Measurements from ENCODE around the gene RASAL3.
"Not testable (repeated sequence)": the region's sequence is repeated elsewhere in the genome, so short reads cannot be mapped to it uniquely, and the experiment has no call there.

The RASAL3 gene

DNA sequence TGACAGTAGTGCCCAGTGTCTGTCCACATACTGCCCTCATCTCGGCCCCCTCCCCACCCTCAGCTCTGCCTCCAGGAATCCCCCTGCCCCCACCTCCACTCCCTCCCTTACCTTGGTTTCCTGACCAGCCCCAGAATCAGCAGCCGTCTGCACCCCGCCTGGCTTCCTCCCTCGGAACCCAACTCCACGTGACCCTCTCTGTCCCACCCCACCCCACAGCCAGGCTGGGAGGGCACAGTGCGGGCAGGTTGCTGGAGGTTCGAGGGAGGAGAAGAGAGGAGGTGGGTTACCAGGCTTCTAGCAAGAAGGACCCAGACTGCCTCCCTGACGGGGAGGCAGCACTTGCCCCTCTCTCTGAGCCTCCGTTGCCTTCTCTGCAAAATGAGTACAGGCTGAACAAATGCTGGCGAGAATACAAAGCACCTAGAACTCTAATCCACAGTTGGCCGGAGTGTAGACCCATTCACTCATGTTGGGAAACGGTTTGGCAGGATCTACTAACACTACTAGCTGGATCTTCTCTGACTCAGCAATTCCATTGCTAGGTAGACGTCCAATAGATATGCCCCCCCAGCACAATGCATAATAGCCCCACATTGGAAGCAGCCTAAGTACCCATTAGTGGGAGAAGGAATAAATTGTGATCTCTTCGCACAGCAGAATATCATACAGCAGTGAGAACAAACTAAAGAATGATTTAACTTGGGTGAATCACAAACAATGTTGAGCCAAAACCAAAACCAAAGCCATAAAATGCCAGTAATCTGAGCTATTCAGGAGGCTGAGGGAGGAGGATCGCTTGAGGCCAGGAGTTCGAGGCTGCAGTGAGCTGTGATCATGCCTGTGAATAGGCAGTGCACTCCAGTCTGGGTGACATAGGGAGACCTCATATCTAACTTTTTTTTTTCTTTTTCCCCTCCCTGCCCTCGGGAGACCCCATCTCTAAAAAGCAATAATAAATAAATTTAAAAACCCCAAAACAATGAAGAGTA, at the start of gene RASAL3:
TSS of gene RASAL3 (minus strand) at position 151 of the 992 bp plus-strand sequence. CDS start 186 bp downstream, outside the sequence.
- DNase-seq, result no peak

- DNase-seq, result no peak
Measured at GRCh38 chr19:15511671-15512424, 47.5 kb upstream of the RASAL3 start.

DNA sequence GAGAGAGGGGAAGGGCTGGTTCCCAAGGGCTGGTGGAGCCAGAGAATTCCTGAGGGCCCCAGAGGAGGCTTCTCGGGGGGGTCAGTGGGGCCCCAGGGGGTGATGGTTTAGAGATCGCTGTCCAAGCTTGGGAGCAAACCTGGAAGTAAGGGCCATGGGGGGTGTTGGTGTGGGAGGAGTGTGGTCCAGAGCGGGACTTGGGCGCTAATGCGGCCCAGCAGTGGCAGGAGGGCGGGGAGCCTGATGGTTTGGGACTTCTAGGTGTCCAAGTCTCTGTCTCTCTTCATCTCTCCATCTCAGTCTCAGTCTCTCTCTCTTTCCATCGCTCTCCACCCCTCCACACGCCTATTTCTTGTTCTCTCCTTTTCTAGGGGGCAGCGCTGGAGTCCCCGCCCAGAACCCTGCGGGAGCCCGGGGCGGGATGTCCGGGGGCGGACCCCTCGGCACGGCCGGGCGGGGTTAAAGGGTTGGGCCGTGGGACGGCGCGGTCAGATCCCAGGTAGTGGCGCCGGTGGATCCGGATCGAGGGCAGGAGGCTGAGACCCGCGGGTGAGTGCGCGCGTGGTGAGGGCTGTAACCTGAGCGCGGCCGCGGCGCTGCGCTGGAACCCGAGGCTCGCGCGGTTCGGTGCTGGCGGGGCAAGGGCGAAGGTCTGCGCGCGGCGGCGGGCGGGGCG, 43.8 kb upstream of the RASAL3 start, which contains the start of gene CYP4F22:
TSS of gene CYP4F22 (plus strand) at position 491 of the 676 bp plus-strand sequence. CDS start 16,812 bp downstream, outside the sequence.
- no peak for DNase-seq

GRCh38 chr19:15507068-15508034, 43.0 kb upstream of the RASAL3 start:
- DNase-seq, result no peak

DNA sequence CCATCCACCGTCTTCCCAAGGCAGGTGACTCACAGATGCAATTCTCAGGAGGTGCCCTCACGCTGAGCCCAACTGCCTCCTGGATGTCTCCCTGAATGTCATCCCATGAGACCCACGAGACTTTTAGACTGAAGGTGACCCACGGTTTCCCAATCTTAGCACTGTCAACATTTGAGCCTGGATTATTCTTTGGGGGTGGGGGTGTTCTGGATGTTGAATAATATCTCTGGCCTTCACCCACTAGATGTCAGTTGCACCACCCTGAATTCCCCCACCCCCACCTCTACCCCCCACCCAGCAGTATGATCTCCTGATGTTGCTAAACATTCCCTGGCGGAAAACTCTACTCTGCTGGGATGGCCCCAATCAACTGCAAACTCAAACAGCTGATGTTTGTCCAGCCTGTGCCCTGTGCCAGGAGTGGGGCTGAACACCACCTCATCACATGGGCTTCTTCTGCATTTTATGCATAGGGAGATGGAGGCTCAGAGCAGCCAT, 41.8 kb upstream of the RASAL3 start:
- DNase-seq, result no peak

- no peak for DNase-seq
Measured at GRCh38 chr19:15502264-15502663, 37.9 kb upstream of the RASAL3 start.

DNA sequence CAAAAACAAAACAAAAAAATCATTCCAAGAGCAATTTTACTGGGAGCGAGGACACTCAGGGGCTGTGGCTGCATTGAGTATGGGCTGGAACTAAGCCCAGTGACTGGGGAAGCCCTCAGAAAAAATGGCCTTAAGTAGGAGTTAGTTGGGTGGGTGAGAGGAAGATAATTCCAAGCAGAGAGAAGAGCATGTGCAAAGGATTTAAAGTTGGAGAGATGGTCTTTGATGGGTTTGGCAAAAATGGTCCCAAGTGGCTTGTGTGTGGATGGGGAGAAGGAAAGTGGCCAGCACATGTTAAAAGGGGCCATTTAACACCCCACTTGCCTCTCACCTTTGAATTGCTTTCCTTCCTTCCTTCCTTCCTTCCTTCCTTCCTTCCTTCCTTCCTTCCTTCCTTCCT, 37.3 kb upstream of the RASAL3 start:
- no peak for DNase-seq

GRCh38 chr19:15498910-15499309, 34.6 kb upstream of the RASAL3 start:
- DNase-seq, result no peak

DNA sequence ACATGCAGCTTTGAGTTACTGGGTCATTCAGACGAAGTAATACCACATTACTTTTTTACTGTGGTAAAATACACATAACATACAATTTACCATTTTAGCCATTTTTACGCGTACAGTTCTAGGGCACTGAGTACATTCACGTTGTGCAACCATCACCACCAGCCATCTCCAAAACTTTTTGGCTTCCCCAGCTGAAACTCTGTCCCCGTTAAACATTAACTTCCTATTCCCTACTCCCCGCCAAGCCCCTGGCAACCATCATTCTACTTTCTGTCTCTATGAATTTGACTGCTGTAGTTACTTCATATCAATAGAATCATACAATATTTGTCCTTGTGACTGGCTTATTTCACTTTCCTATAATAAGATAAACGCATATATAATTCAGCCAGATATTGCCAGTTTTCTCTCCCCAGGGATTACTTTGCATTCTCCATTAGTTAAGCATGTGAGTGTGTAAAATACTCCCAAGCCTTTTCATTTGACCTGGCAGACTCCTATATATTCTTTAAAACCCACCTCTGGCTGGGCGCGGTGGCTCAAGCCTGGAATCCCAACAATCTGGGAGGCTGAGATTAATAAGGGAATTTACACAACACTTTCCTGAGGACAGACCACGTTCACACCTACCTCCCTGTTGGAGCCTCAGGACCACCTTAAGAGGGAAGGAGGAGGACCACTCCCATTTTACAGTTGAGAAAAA, 34.0 kb upstream of the RASAL3 start:
- DNase-seq, result no peak

GRCh38 chr19:15495151-15495550, 30.8 kb upstream of the RASAL3 start:
- DNase-seq, result no peak

GRCh38 chr19:15488489-15489226, 24.3 kb upstream of the RASAL3 start:
- DNase-seq, result no peak

DNA sequence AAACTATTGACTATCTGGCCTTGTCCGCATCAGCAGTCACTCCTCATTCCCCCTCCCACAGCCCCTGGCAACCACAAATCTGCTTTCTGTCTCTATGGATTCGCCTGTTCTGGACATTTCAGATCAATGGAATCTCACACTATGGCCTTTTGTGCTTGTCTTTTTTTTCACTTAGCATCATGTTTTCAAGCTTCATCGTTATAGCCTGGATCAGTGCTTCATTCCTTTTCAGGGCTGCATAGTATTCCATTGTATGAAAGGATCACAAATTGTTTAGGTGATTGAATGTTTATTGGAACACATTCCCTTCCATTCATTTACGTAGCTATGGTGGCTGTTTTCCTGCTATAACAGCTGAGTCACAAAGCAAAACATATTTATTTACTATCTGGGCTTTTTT, 22.7 kb upstream of the RASAL3 start:
- no peak for DNase-seq

- not testable (repeated sequence) for DNase-seq
Measured at GRCh38 chr19:15485768-15486167, 21.4 kb upstream of the RASAL3 start.

DNA sequence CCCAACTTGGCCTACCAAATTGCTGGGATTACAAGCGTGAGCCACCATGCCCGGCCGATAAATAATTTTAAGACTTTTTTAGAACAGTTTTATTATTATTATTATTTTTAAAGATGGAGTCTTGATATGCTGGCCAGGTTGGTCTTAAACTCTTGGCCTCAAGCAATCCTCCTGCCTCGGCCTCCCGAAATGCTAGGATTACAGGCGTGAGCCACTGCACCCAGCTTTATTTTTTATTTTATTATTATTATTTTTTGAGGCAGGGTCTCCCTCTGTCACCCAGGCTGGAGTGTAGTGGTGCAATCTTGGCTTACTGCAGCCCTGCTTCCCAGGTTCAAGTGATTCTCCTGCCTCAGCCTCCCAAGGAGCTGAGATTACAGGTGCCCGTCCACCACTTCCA, 16.7 kb upstream of the RASAL3 start:
- DNase-seq, result not testable (repeated sequence)

DNA sequence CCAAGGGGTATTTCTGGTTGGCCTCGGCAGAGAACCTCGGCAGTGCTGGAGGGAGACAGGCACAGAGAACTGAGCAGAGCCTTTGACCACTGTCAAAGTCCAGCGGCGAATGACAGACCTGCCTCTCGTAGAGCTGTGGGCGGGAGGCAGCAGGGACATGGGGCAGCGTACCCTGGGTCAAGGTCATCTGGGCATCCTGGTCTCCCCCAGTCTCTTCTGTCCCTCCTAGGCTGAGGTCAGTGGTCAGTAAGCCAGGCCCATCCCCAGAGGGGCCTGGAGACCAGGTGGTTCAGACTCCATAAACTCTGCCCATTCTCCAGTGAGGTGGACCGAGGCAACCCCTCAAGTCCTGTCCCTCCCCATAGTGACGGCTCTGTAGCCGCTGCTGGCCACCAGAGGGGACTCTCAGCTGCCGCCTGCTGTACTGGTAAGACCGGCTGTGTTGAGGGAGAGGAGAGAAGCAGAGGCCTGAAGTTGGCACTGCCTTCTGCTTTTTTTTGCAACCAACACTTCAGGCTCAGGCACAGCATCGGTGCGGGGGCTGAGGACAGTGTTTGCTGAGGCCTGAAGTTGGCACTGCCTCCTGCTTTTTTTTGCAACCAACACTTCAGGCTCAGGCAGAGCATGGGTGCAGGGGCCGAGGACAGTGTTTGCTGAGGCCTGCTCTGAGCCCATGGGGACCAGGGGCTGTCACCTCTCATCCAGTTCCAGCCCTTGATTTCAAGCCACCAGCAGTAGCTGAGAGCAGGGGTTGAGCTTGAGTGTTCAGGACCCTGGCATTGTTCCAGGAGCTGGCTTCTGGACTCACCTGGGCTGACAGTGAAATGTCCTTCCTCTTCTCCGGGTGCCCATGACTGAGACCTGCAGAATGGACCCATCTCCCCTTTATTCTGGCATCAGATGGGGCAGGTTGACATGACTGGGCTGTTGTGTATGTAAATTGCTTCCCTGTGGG, 15.3 kb upstream of the RASAL3 start, which contains the start of gene PGLYRP2:
TSS of gene PGLYRP2 (minus strand) at position 111 of the 955 bp plus-strand sequence. CDS start 130 bp downstream, outside the sequence.
- no peak for DNase-seq

- no peak for DNase-seq
Measured at GRCh38 chr19:15476325-15476724, 12.0 kb upstream of the RASAL3 start.

GRCh38 chr19:15475611-15476010, 11.3 kb upstream of the RASAL3 start:
- DNase-seq, result no peak

- DNase-seq, result no peak
Measured at GRCh38 chr19:15475169-15475568, 10.8 kb upstream of the RASAL3 start.

- DNase-seq, result not testable (repeated sequence)
Measured at GRCh38 chr19:15473821-15474220, 9.5 kb upstream of the RASAL3 start.
